Loucy (cell line): ENCODE results near the gene LPCAT2.

ENCODE experiments used
- H2AFZ ChIP-seq: fragments of 200-600 bp; sonication (generic); 2 replicates; pipeline ENCODE4 v1.6.0; 2016; ENCODE audit warnings: antibody characterized with exemption, mild to moderate bottlenecking, low read length, moderate library complexity
- H3F3A ChIP-seq: fragments of 200-600 bp; 2 replicates; pipeline ENCODE4 v1.6.0; 2016; ENCODE audit warnings: antibody characterized with exemption, low read depth, mild to moderate bottlenecking
- H3K27me3 ChIP-seq: fragments of 200-600 bp; sonication (generic); 2 replicates; pipeline ENCODE4 v1.6.1; 2014; ENCODE audit warnings: low read length, mild to moderate bottlenecking; ENCODE audit not compliant: insufficient read depth, poor library complexity, severe bottlenecking
- H3K36me3 ChIP-seq: fragments of 200-600 bp; sonication (generic); 2 replicates; pipeline ENCODE4 v1.6.1; 2016; ENCODE audit warnings: low read length; ENCODE audit not compliant: insufficient read depth
- H3K4me1 ChIP-seq: fragments of 200-600 bp; sonication (generic); 2 replicates; pipeline ENCODE4 v1.5.1; 2014; ENCODE audit warnings: low read length, mild to moderate bottlenecking; ENCODE audit not compliant: insufficient read depth, poor library complexity, severe bottlenecking
- H3K4me2 ChIP-seq: fragments of 200-600 bp; sonication (generic); 2 replicates; pipeline ENCODE4 v1.6.0; 2014; ENCODE audit warnings: antibody characterized with exemption, low read length, low read depth, mild to moderate bottlenecking; ENCODE audit not compliant: poor library complexity, severe bottlenecking
- H3K4me3 ChIP-seq: fragments of 200-600 bp; sonication (generic); 2 replicates; pipeline ENCODE4 v1.5.1; 2014; ENCODE audit warnings: low read length, mild to moderate bottlenecking, mixed read lengths; ENCODE audit not compliant: poor library complexity, severe bottlenecking
- H3K79me2 ChIP-seq: fragments of 200-600 bp; sonication (generic); 2 replicates; pipeline ENCODE4 v1.6.1; 2014; ENCODE audit warnings: low read length; ENCODE audit not compliant: insufficient read depth
- H3K9ac ChIP-seq: fragments of 200-600 bp; sonication (generic); 2 replicates; pipeline ENCODE4 v1.6.0; 2014; ENCODE audit warnings: mild to moderate bottlenecking, low read depth, low read length, moderate library complexity; ENCODE audit not compliant: poor library complexity, severe bottlenecking
- H3K9me2 ChIP-seq: fragments of 200-600 bp; sonication (generic); replicated peaks from 2 replicates; pipeline ENCODE4 v1.6.1; 2016; ENCODE audit warnings: low read depth, low read length, mixed read lengths
- H3K9me3 ChIP-seq: fragments of 200-600 bp; sonication (generic); 2 replicates; pipeline ENCODE4 v1.6.1; 2014; ENCODE audit warnings: mild to moderate bottlenecking, antibody characterized with exemption, low read length, low read depth; ENCODE audit not compliant: insufficient read depth
- H4K20me1 ChIP-seq: fragments of 200-600 bp; sonication (generic); 2 replicates; pipeline ENCODE4 v1.6.0; 2014; ENCODE audit warnings: antibody characterized with exemption, low read length, mild to moderate bottlenecking; ENCODE audit not compliant: insufficient read depth, poor library complexity, severe bottlenecking
- CTCF ChIP-seq: fragments of 200-600 bp; sonication (generic); conservative IDR thresholded peaks from 2 replicates; pipeline ENCODE4 v1.5.1; 2014; ENCODE audit warnings: mild to moderate bottlenecking, antibody characterized with exemption, low read length
- EZH2phosphoT487 ChIP-seq: fragments of 200-600 bp; IDR thresholded peaks from 2 replicates; pipeline ENCODE4 v1.6.1; 2018; ENCODE audit warnings: antibody characterized with exemption, mild to moderate bottlenecking, moderate library complexity, borderline replicate concordance

The LPCAT2 gene

DNA sequence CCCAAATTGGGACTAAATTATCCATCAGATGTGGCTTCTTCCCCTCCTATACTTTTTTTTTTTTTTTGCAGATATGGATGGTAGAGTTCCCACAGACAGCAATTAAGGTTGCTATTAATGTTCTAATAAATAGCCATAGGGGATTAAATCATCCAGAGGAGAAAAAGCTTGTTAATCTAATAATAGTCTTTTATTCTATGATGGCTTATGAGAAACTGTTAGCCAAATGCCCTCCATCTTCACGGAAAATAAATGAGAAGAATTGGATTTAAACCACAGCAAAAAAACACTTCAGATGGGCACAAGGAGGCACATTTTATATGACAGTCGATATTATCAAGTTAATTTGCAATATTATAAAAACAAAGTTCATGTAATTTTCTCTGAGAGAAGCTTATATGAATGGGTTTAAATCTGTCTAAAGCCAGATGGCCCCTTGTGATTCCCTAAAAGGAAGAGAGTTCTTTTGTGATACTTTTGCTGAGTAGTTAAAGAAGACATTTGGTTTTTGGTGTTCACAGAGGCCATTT lies 52.5 kb downstream of the LPCAT2 start:
- no peaks in the 10 kb centered on the region for H4K20me1 ChIP-seq
- H3K4me3 ChIP-seq, result no peak overlapping the region
- H3K27me3 ChIP-seq, result no peaks in the 10 kb centered on the region
- H2AFZ ChIP-seq, result no peak overlapping the region
- H3F3A ChIP-seq, result no peaks in the 10 kb centered on the region
- no peaks in the 10 kb centered on the region; the same call in 1 of the 2 replicates for H3K9me2 ChIP-seq
- no peaks in the 10 kb centered on the region for H3K9me3 ChIP-seq
- H3K79me2 ChIP-seq, result no peaks in the 10 kb centered on the region
- TF ChIP-seq EZH2phosphoT487 (no peak), CTCF (no peak)
- H3K4me2 ChIP-seq, result no peak overlapping the region
- no peaks in the 10 kb centered on the region for H3K36me3 ChIP-seq
- H3K4me1 ChIP-seq, result no peaks in the 10 kb centered on the region
- no peak overlapping the region for H3K9ac ChIP-seq

DNA sequence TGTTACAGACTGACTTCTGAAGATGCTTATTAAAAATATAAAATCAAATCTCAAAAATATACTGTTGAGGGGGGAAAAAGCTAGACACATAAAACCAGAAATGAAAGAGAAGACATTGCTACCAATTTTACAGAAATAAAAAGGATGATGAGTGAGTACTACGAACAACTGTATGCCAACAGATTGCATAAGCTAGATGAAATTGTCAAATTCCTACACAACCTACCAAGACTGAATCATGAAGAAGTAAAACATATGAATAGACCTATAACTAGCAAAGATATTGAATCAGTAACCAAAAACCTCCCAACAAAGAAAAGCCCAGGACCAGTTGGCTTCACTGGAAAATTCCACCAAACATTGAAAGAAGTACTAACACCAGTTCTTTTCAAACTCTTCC lies 54.1 kb downstream of the LPCAT2 start:
- no peaks in the 10 kb centered on the region for H4K20me1 ChIP-seq
- H3K9me2 ChIP-seq, result no peaks in the 10 kb centered on the region; the same call in 1 of the 2 replicates
- H3K9me3 ChIP-seq, result no peaks in the 10 kb centered on the region
- H3K9ac ChIP-seq, result no peak overlapping the region
- H3F3A ChIP-seq, result no peaks in the 10 kb centered on the region
- no peak for TF ChIP-seq EZH2phosphoT487
- TF ChIP-seq CTCF, result no peak
- H3K4me3 ChIP-seq, result no peak overlapping the region
- no peaks in the 10 kb centered on the region for H3K4me1 ChIP-seq
- no peaks in the 10 kb centered on the region for H3K79me2 ChIP-seq
- H3K36me3 ChIP-seq, result no peaks in the 10 kb centered on the region
- no peak overlapping the region for H3K4me2 ChIP-seq
- no peaks in the 10 kb centered on the region for H3K27me3 ChIP-seq
- no peak overlapping the region for H2AFZ ChIP-seq

GRCh38 chr16:55563797-55564196 lies 54.9 kb downstream of the LPCAT2 start:
- Histone ChIP-seq H3K36me3 (no peaks in the 10 kb centered on the region), H3K9me2 (no peaks in the 10 kb centered on the region; the same call in 1 of the 2 replicates), H3K4me1 (peaks cover 2% of the 10 kb centered on the region), H3K27me3 (no peaks in the 10 kb centered on the region), H3K4me2 (no peak overlapping the region), H3K9me3 (no peaks in the 10 kb centered on the region), H4K20me1 (no peaks in the 10 kb centered on the region), H3K9ac (no peak overlapping the region), H3F3A (no peaks in the 10 kb centered on the region), H2AFZ (no peak overlapping the region), H3K4me3 (no peak overlapping the region), H3K79me2 (no peaks in the 10 kb centered on the region)
- TF ChIP-seq EZH2phosphoT487, result no peak
- no peak for TF ChIP-seq CTCF
